HL-60 (cell line): ENCODE results near the gene MAP2K5.

Source experiments
- CTCF ChIP-seq: IDR thresholded peaks from one replicate; pipeline ENCODE4 v1.5.1; 2011; ENCODE audit warnings: low read length, control low read depth, inconsistent platforms; ENCODE audit not compliant: insufficient read depth
- POLR2AphosphoS5 ChIP-seq: IDR thresholded peaks from 2 replicates; pipeline ENCODE4 v1.6.1; 2012; ENCODE audit warnings: low read depth
- REST ChIP-seq: IDR thresholded peaks from 2 replicates; pipeline ENCODE4 v1.6.1; 2012; ENCODE audit warnings: low read depth; ENCODE audit not compliant: insufficient replicate concordance

- TF ChIP-seq REST (no peak), CTCF (no peak), POLR2AphosphoS5 (no peak)
These were observed 300.6 kb downstream of the MAP2K5 start for GRCh38 chr15:67843092-67843501.
